SH-SY5Y (cell line): ENCODE measurements around the gene SLC6A16.

Source experiments
- GATA2 ChIP-seq: IDR thresholded peaks from 2 replicates; pipeline ENCODE4 v1.6.1; 2011; ENCODE audit warnings: mild to moderate bottlenecking, low read depth, low read length
- GATA3 ChIP-seq: IDR thresholded peaks from 2 replicates; pipeline ENCODE4 v1.6.1; 2011; ENCODE audit warnings: low read depth, mild to moderate bottlenecking, low read length, moderate library complexity

DNA sequence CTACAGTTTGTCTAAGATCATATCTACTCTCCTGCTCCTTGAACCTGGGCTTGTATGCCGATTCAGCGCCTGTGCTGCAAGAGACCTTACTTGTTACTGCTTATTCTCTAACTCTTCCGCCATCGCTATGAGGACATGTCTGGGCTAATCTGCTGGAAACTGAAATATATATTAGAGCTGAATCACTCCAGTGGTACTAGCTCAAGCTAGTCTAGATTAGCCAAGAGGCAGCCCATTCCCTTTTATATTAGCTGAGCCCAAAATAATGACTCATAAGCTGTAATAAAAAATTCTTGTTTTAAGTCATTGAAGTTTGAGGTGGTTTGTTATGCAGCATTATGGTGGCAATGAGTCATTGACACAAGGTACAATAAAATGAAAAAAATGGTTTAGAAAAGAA lies 52.8 kb downstream of the SLC6A16 start:
- TF ChIP-seq GATA2: no peak
- no peak for TF ChIP-seq GATA3
